H1 (cell line): Measurements from ENCODE around the gene CHST11. TPM values are rescaled to one million over a fixed set of nuclear protein-coding genes. Genes with fewer than 3 reads are reported as not detected.

Experiments
- CTCF ChIA-PET: fragments of 300-600 bp; sonication (Branson Sonifier 250); formaldehyde crosslinking; loops from one replicate; lab custom pipeline; 2021; ENCODE audit not compliant: partially characterized antibody; lab: Charles Lee
- POLR2A ChIA-PET: fragments of 300-600 bp; sonication (Branson Sonifier 250); formaldehyde crosslinking; loops from one replicate; lab custom pipeline; 2021; ENCODE audit warnings: inconsistent platforms; ENCODE audit not compliant: partially characterized antibody; lab: Charles Lee
- DNase-seq, 2 experiments: peaks; one replicate each; pipeline versions ENCODE4 v3.0.0 to v3.0.0-alpha.2; 2010 to 2022; ENCODE audit warnings: low spot score in 2 of 2, low read depth in 1 of 2, mixed read lengths in 1 of 2
- FAIRE-seq: peaks from 2 replicates; lab custom pipeline; 2011; peaks lifted over from hg19 to GRCh38; lab: Jason Lieb, UNC
- H2AFZ ChIP-seq: 2 replicates; pipeline ENCODE4 v1.8.1; 2012; ENCODE audit warnings: low read length, inconsistent platforms
- H2AK5ac ChIP-seq: 2 replicates; pipeline ENCODE4 v1.6.1; 2013; ENCODE audit warnings: low read depth, low read length
- H2BK120ac ChIP-seq: replicated peaks from 2 replicates; pipeline ENCODE3; 2013; ENCODE audit warnings: low read depth, low read length, inconsistent platforms
- H2BK12ac ChIP-seq: 2 replicates; pipeline ENCODE4 v1.6.1; 2013; ENCODE audit warnings: low read depth, low read length
- H2BK15ac ChIP-seq: 2 replicates; pipeline ENCODE4 v1.6.1; 2013; ENCODE audit warnings: low read length
- H2BK20ac ChIP-seq: 2 replicates; pipeline ENCODE4 v1.6.1; 2013; ENCODE audit warnings: low read length
- H2BK5ac ChIP-seq: 2 replicates; pipeline ENCODE4 v1.6.1; 2013; ENCODE audit warnings: low read depth, low read length
- H3K14ac ChIP-seq: 2 replicates; pipeline ENCODE4 v1.6.1; 2013; ENCODE audit warnings: inconsistent platforms; ENCODE audit not compliant: insufficient read length
- H3K18ac ChIP-seq: 2 replicates; pipeline ENCODE4 v1.6.1; 2013; ENCODE audit warnings: low read length; ENCODE audit errors: extremely low read depth
- H3K23ac ChIP-seq: 2 replicates; pipeline ENCODE4 v1.6.1; 2013; ENCODE audit warnings: inconsistent platforms; ENCODE audit not compliant: insufficient read length
- H3K23me2 ChIP-seq: 2 replicates; pipeline ENCODE4 v1.6.1; 2013; ENCODE audit warnings: low read depth, low read length
- H3K27ac ChIP-seq: 2 replicates; pipeline ENCODE4 v1.6.1; 2011; ENCODE audit warnings: low read depth, low read length, inconsistent platforms
- H3K27me3 ChIP-seq, 4 experiments: replicated peaks in 1 of 4; 1 replicate in 1 of 4; 2 replicates in 3 of 4; pipeline versions ENCODE4 v1.6.1 to v1.8.1; 2011 to 2013; ENCODE audit warnings: low read length in 3 of 4, mild to moderate bottlenecking in 3 of 4, inconsistent platforms in 2 of 4, mixed read lengths in 2 of 4, moderate library complexity in 1 of 4; ENCODE audit not compliant: control insufficient read depth in 3 of 4, insufficient read depth in 3 of 4; ENCODE audit errors: extremely low read depth in 1 of 4
- H3K36me3 ChIP-seq, 4 experiments: 2 replicates each; pipeline versions ENCODE4 v1.6.1 to v1.8.1; 2011 to 2013; ENCODE audit warnings: mild to moderate bottlenecking in 4 of 4, low read length in 3 of 4, moderate library complexity in 2 of 4, control low read depth in 1 of 4, inconsistent platforms in 1 of 4; ENCODE audit not compliant: insufficient read depth in 4 of 4, control insufficient read depth in 2 of 4
- H3K4ac ChIP-seq: replicated peaks from 2 replicates; pipeline ENCODE3; 2013; ENCODE audit warnings: low read length, low read depth, mixed read lengths, inconsistent platforms; ENCODE audit not compliant: insufficient read length
- H3K4me1 ChIP-seq, 4 experiments: replicated peaks in 1 of 4; 1 replicate in 1 of 4; 2 replicates in 3 of 4; pipeline versions ENCODE4 v1.6.1 to v1.8.1; 2011 to 2013; ENCODE audit warnings: low read length in 3 of 4, inconsistent platforms in 2 of 4, mixed read lengths in 1 of 4; ENCODE audit not compliant: insufficient read depth in 4 of 4, control insufficient read depth in 3 of 4
- H3K4me2 ChIP-seq, 2 experiments: 2 replicates each; pipeline versions ENCODE4 v1.6.1 to v1.8.1; 2011 to 2013; ENCODE audit warnings: low read depth in 2 of 2, low read length in 2 of 2, control low read depth in 1 of 2, inconsistent platforms in 1 of 2, mild to moderate bottlenecking in 1 of 2; ENCODE audit not compliant: insufficient read depth in 1 of 2
- H3K4me3 ChIP-seq, 4 experiments: fragments of 200-600, 300-600 bp in 1 of 4; sonication (generic), shearing (Covaris generic), sonication (Bioruptor Twin) in 1 of 4; 2 replicates each; pipeline versions ENCODE4 v1.5.1 to v1.8.1; 2011 to 2016; ENCODE audit warnings: low read length in 4 of 4, low read depth in 3 of 4, control low read depth in 2 of 4, inconsistent platforms in 2 of 4, mild to moderate bottlenecking in 2 of 4, mixed read lengths in 1 of 4, moderate library complexity in 1 of 4; ENCODE audit not compliant: insufficient read depth in 2 of 4; ENCODE audit errors: extremely low read depth in 1 of 4
- H3K56ac ChIP-seq: replicated peaks from 2 replicates; pipeline ENCODE3; 2013; ENCODE audit warnings: low read depth, mild to moderate bottlenecking, mixed read lengths, low read length, inconsistent platforms; ENCODE audit not compliant: insufficient read length
- H3K79me1 ChIP-seq: 2 replicates; pipeline ENCODE4 v1.6.1; 2013; ENCODE audit warnings: low read depth, low read length, control low read depth
- H3K79me2 ChIP-seq, 2 experiments: 2 replicates each; pipeline versions ENCODE4 v1.6.1 to v1.8.1; 2012 to 2013; ENCODE audit warnings: low read length in 2 of 2, mild to moderate bottlenecking in 2 of 2, inconsistent platforms in 1 of 2; ENCODE audit not compliant: insufficient read depth in 2 of 2, control insufficient read depth in 1 of 2
- H3K9ac ChIP-seq, 4 experiments: replicated peaks in 1 of 4; 1 replicate in 1 of 4; 2 replicates in 3 of 4; pipeline versions ENCODE4 v1.6.1 to v1.8.1; 2011 to 2013; ENCODE audit warnings: low read depth in 3 of 4, low read length in 3 of 4, control low read depth in 2 of 4, mild to moderate bottlenecking in 2 of 4, moderate library complexity in 2 of 4, inconsistent platforms in 1 of 4; ENCODE audit errors: extremely low read depth in 1 of 4
- H3K9me3 ChIP-seq, 2 experiments: 2 replicates each; pipeline versions ENCODE4 v1.6.1 to v1.8.1; 2012 to 2013; ENCODE audit warnings: mild to moderate bottlenecking in 2 of 2, moderate library complexity in 2 of 2, control low read depth in 1 of 2, inconsistent platforms in 1 of 2, low read depth in 1 of 2, low read length in 1 of 2, mixed read lengths in 1 of 2; ENCODE audit not compliant: insufficient read depth in 2 of 2
- H4K20me1 ChIP-seq, 2 experiments: replicated peaks in 1 of 2; 2 replicates each; pipeline versions ENCODE3 to v1.8.1; 2011 to 2013; ENCODE audit warnings: inconsistent platforms in 2 of 2, low read length in 2 of 2, mild to moderate bottlenecking in 1 of 2; ENCODE audit not compliant: insufficient read depth in 2 of 2, control insufficient read depth in 1 of 2
- H4K5ac ChIP-seq: 2 replicates; pipeline ENCODE4 v1.6.1; 2013; ENCODE audit warnings: low read length, low read depth, mixed read lengths, inconsistent platforms; ENCODE audit not compliant: insufficient read length
- H4K8ac ChIP-seq: 2 replicates; pipeline ENCODE4 v1.8.0; 2013; ENCODE audit warnings: mild to moderate bottlenecking, moderate library complexity, low read length, inconsistent platforms; ENCODE audit not compliant: insufficient read depth; ENCODE audit errors: extremely low read depth
- H4K91ac ChIP-seq: replicated peaks from 2 replicates; pipeline ENCODE3; 2013; ENCODE audit warnings: low read length, mixed read lengths, inconsistent platforms; ENCODE audit not compliant: insufficient read length
- RXRA ChIP-seq: IDR thresholded peaks from 2 replicates; pipeline ENCODE4 v1.6.1; 2011; ENCODE audit warnings: low read depth, mild to moderate bottlenecking, low read length, moderate library complexity; ENCODE audit not compliant: insufficient read depth
- SIN3A ChIP-seq, 2 experiments: IDR thresholded peaks in 1 of 2; conservative IDR thresholded peaks in 1 of 2; 2 replicates each; pipeline ENCODE4 v1.6.1; 2011 to 2012; ENCODE audit warnings: low read length in 2 of 2, improper control_type of control experiment in 1 of 2, low read depth in 1 of 2, mild to moderate bottlenecking in 1 of 2
- WGBS, 2 experiments: shearing (Covaris generic) in 1 of 2; methylation state at CpG; one replicate each; pipeline versions ENCODE4 v1.1.6 to v1.1.7; 2013 to 2015; ENCODE audit warnings: low lambda C conversion rate in 2 of 2, mixed read lengths in 2 of 2, inconsistent platforms in 1 of 2, low coverage in 1 of 2, missing lambda C conversion rate in 1 of 2; ENCODE audit not compliant: insufficient replicate concordance in 2 of 2, insufficient coverage in 1 of 2, insufficient read length in 1 of 2; ENCODE audit errors: extremely low coverage in 1 of 2, missing lambda C conversion rate in 1 of 2; 5-methylcytosine and 5-hydroxymethylcytosine counted together
- polyA plus RNA-seq, 7 experiments: library from polyadenylated mRNA; depleted of rRNA in 3 of 7; stranded (reverse) in 5 of 7; unstranded in 2 of 7; fragments of >200 nt in 5 of 7; fragments of 200-250 nt in 2 of 7; gene quantifications; 1 replicate in 5 of 7; 2 replicates in 1 of 7; 4 replicates in 1 of 7; pipeline versions ENCODE4 v1.2.1 to v1.2.3, GENCODE V29; 2011 to 2013; ENCODE audit warnings: missing spikeins in 2 of 7, mixed read lengths in 2 of 7
- total RNA-seq: library from RNA; stranded (reverse); fragmentation: NEBNext Ultra II Directional; extraction: Animal tissue kit (Norgen Biotek cat#: 25700); gene quantifications from 2 replicates; pipeline ENCODE4 v1.2.1, GENCODE V29; 2021

Gene CHST11
- total and polyA plus RNA-seq, 2 of the 8 experiments (the other 6 are each of a cell fraction or from before 2014, with no cell fraction given), result 14.4 to 20.8 TPM

DNA sequence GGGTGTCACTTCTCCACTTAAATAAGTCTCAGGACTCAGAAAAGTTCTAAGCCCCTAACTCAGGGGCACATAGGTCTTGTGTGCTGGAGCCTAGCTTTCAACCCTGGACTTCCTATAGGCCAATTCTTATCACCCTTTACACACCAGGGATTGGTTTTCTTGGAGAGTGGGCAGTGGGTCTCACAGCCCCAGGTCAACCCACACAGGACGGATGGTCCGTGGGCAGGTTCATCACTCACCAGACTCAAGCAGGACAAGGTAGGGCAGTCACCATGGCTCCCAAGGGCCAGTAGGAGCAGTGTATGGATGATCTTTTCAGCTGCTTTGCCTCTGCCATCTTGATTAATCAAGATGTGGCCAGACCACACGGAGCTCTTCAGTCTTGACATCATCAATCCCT is 268.9 kb downstream of the CHST11 start:
- H2BK20ac ChIP-seq, result no peak overlapping the region
- ChIA-PET CTCF (interaction anchor here (1.0 to 2.5 kb wide), 6 partner anchors 9 to 344 kb away, joined by 3 to 9 read pairs (median 3); partner anchors contain the start of gene SLC41A2), POLR2A (no interaction called here)
- no peaks in the 10 kb centered on the region for H3K23me2 ChIP-seq
- H2BK5ac ChIP-seq, result no peak overlapping the region
- TF ChIP-seq SIN3A (conservative IDR thresholded peaks at IDR 0.05 in 1 of 2, IDR thresholded peaks at IDR 0.05 in 1 of 2; ENCODE audit: low read depth in 1 of 2, low read length in 2 of 2) (no peak), RXRA (no peak)
- no peaks in the 10 kb centered on the region for H3K36me3 ChIP-seq
- H3K9ac ChIP-seq, result no peak overlapping the region
- no peaks in the 10 kb centered on the region for H3K9me3 ChIP-seq
- H4K8ac ChIP-seq, result no peak overlapping the region
- no peak overlapping the region for H2BK120ac ChIP-seq
- no peak overlapping the region for H3K4me3 ChIP-seq
- H3K4me2 ChIP-seq, result no peak overlapping the region
- no peak overlapping the region for H3K14ac ChIP-seq
- H3K56ac ChIP-seq, result no peak overlapping the region
- no peak overlapping the region for H3K23ac ChIP-seq
- H3K4me1 ChIP-seq, result peaks cover 4 to 12% (median 8%) of the 10 kb centered on the region in 4 experiments
- no peak overlapping the region for H2AFZ ChIP-seq
- FAIRE-seq (no peak), DNase-seq (no peak)
- H4K91ac ChIP-seq, result no peak overlapping the region
- H3K4ac ChIP-seq, result no peak overlapping the region
- H4K5ac ChIP-seq, result no peak overlapping the region
- no peaks in the 10 kb centered on the region for H3K79me1 ChIP-seq
- H2AK5ac ChIP-seq, result no peak overlapping the region
- no peak overlapping the region for H2BK12ac ChIP-seq
- no peaks in the 10 kb centered on the region for H3K27me3 ChIP-seq
- no peak overlapping the region for H3K18ac ChIP-seq
- H2BK15ac ChIP-seq, result no peak overlapping the region
- no peak overlapping the region for H3K27ac ChIP-seq
- 91% methylated on average over 3 of the region's 3 CpGs; no CpG with 5 or more reads in 1 of the 2 experiments for WGBS, 2 experiments
- peaks cover 0 to 1% of the 10 kb centered on the region in 2 experiments for H4K20me1 ChIP-seq
- H3K79me2 ChIP-seq, result no peaks in the 10 kb centered on the region
